NCI-H446 treated with DMSO at 0.1 percent for 48 hours (cell line): ENCODE results near the gene LIFR.

ENCODE experiments used
- DNase-seq: peaks from one replicate; lab custom pipeline; 2025; lab: John Stamatoyannopoulos, UW

The LIFR gene

DNA sequence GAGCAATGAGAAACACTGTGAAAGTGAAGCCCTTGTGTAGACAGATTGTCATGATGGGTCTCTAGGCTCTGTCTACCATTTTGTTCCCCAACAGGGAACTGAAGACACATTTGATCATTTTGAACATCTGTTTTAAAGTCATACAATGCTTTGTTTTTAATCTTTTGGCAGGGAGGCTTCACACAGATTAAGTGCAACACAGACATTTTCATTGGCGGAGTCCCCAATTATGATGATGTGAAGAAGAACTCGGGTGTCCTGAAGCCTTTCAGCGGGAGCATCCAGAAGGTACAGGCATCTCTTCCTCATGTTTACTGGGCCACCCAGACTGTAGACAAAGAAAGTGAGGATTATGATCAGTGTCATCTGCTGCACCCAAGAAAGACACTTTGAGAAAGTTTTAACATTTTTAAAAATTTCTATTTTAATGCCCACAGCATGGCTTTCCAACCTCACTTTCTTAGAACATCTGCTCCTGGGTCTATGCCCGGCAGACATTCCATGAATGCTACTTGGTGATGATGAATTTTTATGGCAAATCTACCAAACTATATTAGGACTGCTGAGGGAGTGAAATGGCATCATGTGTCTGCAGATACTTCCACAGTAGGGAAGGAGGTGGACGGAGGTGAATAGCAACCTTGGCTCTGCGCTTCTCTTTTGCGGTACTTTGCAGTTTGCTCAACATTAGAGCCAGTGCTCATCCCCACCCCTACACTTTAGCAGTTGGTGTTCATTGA, 121.3 kb downstream of the LIFR start:
- no peak for DNase-seq

DNA sequence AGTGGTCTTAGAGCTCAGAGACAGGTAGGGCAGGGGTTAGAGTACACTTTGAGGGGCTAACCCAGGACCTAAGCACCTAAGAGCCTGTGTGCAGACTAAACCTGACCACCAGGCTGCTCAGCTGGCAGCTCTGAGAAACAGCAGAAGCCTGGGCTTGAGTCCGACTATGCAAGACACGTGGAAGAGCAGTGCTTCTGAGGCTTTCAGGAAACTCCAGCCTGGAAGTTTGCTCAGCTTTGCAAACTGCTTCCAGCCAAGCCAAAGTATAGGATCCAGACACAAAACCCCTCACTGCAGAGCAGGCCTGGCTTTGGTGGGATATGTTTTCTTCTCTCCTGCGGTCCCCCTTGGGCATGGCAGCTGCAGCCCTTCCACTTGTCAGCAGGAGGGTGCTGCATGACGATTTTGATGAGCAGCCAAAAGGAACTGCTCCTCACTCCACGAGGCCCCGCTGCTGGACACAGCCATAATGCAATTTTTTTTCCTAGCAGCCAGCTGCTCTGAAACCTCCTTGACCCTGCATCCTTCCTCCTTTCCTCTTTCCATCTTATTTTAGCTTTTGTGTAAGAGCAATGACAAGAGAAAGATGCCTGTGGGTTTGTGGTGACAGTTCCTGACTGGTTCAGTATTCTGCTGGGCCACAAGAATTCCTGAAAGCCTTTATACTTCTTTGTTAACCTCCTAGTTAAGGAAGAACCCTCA, 123.1 kb downstream of the LIFR start:
- DNase-seq: no peak

DNA sequence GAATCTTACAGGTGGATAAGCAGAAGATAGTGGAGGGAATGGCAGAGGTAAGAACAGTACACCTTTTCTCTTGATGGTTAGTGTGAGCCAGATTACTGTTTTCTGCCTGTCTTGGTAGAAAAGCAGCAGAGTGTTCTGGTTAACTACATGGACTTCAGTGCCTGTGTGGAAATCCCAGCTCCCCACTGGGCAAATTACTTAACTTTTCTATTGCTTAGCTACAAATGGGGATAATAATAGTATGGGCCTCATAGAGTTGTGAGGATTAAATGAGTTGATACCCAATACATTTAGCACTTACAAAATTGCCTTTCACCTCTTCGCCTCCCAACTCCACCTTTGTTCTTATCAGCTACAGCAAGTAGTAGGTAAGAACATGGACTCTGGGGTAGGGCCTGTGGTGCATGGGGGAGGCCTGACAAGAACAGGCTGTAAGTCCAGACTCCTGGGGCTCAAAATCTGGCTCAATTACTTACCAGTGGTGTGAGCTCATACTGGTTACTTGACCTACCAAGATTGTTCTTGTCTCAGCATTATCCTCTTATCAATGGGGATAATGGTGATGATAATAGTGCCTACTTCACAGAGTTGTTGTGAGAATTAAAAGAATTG, 125.1 kb downstream of the LIFR start:
- DNase-seq: no peak

DNA sequence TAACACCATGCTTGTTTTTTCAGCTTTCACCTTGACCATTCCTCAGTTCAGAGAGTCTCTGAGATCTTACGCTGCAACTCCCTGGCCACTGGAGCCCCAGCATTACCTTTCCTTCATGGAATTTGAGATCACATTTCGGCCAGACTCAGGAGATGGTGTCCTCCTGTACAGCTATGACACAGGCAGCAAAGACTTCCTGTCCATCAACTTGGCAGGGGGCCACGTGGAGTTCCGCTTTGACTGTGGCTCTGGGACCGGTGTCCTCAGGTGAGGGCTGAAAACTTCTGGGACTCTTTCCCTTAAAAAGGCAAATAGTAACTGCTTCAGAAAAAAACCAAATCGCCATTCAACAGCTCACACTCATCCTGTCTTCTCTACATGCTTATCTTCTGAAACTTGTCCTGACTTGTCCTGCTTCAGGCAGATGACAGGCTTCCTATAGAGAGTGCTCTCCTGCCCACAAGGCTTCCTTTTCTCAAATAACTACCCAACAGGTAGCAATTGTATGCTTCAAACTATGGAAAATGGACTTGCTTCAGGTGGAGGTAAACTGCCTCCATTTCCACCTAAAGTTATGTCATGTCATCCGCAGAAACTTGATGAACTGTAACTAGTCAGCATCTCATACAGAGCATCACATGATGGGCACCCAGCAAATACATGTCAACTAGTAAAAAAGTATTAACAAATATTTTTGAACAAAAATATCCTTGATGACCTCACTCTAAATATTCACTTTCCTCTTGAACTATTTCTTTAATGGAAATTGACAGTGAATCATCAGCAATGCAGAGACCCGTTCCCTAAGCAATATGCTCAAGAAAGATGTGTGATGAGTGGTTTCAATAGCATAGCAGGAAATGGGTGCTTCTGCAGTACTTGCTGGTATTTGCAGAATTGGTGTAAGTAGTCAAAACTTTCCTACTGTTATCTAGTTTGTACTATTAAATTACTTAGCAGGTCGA, 129.2 kb downstream of the LIFR start:
- no peak for DNase-seq

DNA sequence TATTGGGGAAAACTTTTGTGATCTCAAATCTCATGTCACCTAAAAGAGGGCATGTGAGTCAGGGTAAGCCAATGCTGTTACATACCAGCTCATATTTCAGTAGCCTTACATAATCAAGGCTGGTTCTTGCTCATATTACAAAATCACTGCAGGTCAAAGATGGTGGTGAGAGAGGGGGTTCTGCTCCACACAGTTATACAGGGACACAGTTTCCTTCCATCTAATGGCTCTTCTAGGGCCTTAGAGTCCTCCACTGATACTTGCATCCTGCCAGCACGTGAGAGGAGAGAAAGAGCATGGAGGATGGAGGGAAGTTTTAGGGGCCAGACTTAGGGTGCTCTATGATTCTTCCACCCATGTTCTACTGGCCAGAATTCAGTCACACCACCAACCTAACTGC, 130.0 kb downstream of the LIFR start:
- no peak for DNase-seq
